ENCODE measurements around the gene ZNF785.

ZNF785 gene

DNA sequence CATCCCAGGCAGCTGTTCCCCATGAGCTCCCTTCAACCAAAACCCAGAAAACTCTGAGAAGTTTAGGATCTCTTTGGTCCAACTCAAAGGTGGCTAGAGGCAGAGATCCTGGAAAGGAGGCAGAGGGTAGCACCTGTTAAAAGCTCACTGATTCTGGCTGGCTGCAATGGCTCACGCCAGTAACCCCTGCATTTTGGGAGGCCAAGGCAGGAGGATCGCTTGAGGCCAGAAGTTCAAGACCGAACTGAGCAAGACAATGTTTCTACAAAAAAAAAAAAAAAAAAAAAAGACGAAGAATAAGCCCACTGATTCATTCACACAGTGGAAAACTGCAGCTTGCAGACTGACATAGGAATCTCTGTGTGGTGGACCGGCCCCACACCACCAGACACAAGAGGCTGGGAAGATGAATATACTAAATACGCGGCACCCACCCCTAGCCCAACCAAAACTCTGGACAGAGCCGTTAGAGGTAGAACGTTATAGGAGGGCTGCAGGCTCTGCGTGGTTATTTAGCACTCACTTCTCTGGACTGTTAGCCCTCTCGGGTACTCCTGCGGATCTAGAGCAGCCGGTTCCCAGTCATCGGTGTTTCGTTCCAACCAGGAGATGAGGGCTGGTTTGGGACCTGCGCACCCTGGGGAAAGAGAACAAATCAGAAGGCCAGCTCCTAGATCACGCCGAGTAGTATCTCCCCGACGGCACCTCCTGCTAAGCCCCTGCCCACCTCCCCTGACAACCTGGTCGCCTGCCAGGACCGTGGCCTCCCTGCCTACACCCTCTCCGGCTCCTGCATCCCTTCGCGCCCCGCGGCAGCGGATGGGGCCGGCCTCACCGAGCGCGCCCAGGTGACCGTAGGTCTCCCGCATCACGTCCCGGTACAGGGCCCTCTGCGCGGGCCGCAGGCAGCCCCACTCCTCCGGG lies 23.8 kb upstream of the ZNF785 start:
- no peak for DNase-seq (ENCODE audit: extremely low read depth, low read depth)
- TF ChIP-seq, protein P1, sequence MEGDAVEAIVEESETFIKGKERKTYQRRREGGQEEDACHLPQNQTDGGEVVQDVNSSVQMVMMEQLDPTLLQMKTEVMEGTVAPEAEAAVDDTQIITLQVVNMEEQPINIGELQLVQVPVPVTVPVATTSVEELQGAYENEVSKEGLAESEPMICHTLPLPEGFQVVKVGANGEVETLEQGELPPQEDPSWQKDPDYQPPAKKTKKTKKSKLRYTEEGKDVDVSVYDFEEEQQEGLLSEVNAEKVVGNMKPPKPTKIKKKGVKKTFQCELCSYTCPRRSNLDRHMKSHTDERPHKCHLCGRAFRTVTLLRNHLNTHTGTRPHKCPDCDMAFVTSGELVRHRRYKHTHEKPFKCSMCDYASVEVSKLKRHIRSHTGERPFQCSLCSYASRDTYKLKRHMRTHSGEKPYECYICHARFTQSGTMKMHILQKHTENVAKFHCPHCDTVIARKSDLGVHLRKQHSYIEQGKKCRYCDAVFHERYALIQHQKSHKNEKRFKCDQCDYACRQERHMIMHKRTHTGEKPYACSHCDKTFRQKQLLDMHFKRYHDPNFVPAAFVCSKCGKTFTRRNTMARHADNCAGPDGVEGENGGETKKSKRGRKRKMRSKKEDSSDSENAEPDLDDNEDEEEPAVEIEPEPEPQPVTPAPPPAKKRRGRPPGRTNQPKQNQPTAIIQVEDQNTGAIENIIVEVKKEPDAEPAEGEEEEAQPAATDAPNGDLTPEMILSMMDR (IDR thresholded peaks at IDR 0.05; ENCODE audit: low read depth, low read length): no peak

DNA sequence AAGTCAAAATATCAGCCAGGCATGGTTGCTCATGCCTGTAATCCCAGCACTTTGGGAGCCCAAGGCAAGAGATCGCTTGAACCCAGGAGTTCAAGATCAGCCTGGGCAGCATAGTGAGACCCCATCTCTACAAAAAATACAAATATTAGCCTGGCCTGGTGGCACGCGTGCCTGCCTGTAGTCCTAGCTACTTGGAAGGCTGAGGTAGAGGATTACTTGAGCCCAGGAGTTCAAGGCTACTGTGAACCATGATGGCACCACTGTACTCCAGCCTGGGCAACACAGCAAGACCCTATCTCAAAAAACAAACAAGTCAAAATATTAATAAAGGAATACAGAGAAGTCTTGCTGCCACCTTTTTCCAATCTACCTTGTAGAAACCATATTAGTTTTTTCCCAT lies 20.5 kb upstream of the ZNF785 start:
- TF ChIP-seq, protein P1 (IDR thresholded peaks at IDR 0.05; ENCODE audit: low read depth, low read length): no peak
- no peak for DNase-seq (ENCODE audit: extremely low read depth, low read depth)

DNA sequence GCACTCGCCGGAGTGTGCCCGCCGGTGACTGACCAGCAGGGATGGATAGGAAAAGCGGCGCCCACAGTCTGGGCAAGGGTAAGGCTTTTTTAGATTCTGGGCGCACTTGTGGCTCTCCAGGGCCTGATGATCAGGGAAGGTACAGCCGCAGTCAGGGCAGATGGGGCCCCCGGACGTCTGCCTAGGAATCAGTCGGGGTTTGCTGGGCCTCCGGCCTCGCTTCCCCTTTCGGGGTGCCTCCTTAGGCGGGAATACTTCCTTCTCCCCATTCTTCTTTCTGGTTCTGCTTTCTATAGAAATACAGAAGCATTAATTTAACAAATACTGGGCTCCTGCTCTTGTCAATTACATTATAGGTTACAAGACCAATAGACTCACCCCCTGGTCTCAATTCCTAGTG lies 19.7 kb upstream of the ZNF785 start:
- DNase-seq (ENCODE audit: extremely low read depth, low read depth): no peak
- TF ChIP-seq, protein P1 (IDR thresholded peaks at IDR 0.05; ENCODE audit: low read depth, low read length): no peak

DNA sequence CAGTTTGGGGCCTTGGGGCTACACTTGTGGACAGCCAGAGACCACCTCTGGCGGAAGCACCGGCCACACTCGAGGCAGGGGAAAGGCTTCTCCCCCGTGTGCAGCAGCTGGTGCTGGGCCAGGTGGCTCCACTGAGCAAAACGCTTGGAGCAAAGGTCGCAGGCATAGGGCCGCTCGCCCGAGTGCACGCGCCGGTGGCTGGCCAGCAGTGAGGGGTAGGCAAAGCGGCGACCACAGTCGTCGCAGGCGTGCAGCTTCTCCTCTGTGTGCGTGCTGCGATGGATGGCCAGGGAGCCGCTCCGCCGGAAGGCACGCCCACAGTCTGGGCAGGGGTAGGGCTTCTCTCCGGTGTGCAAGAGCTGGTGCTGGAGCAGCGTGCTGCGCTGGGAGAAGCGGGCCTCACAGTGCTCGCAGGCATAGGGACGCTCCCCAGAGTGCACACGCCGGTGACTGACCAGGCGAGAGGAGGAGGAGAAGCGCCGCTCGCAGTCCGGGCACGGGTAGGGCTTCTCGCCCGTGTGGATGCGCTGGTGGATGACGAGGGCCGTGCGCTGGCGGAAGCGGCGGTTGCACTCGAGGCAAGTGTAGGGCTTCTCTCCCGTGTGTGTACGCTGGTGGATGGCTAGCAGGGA lies 18.9 kb upstream of the ZNF785 start:
- no peak for DNase-seq (ENCODE audit: extremely low read depth, low read depth)
- TF ChIP-seq, protein P1 (IDR thresholded peaks at IDR 0.05; ENCODE audit: low read depth, low read length): no peak

DNA sequence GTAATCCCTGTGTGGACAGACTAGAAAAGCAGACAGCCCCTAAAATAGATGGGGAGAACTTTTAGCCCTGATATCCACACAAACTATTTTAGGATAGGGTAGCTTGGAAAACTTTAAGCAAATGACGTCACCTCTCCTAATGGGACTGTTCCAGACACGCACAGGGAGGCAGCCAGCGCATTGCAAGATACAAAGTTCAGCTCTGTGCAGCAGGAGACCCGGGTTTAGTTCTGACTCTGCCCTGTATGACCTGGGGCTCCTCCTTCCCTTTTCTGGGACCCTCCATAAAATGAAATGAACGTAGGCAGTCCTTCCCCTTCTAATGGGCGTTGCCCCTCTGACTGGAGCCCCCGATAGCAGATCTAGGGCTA lies 18.4 kb upstream of the ZNF785 start:
- TF ChIP-seq, protein P1 (IDR thresholded peaks at IDR 0.05; ENCODE audit: low read depth, low read length): no peak

DNA sequence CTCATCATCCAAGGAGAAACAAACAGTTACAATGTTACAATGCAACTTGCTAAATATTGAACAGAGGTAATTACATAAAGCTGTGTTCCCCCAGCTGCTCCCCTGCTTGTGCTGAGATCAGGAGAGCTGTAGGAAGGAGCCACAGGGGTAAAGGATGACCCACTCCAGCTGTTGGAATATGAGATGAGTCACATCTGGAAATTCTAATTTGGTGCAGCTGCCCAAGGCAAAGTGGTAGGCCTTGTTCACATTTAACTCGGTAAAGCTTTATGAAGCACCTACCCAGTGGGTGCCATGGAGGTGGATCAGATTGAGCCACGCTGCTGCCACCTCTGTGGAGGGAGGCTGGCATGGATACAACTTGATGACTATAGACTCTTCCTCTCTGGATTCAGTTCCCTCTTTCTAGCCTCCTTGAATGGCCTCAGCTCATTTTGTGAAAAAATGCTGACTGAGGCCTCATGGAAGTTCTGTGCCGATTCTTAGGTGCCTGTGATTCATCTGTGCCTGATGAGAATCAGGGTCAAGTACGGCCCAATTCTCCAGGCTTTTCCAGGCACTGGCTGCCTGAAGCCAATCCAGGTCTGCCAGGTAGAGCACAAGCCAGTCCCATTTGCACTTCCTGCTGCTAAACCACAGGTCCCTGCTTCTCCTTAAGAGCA lies 17.2 kb upstream of the ZNF785 start:
- TF ChIP-seq, protein P1 (IDR thresholded peaks at IDR 0.05; ENCODE audit: low read depth, low read length): no peak
- DNase-seq (ENCODE audit: extremely low read depth, low read depth): no peak

More for the DNA sequence above, 18.4 kb upstream of the ZNF785 start:
- DNase-seq (ENCODE audit: extremely low read depth, low read depth): no peak

DNA sequence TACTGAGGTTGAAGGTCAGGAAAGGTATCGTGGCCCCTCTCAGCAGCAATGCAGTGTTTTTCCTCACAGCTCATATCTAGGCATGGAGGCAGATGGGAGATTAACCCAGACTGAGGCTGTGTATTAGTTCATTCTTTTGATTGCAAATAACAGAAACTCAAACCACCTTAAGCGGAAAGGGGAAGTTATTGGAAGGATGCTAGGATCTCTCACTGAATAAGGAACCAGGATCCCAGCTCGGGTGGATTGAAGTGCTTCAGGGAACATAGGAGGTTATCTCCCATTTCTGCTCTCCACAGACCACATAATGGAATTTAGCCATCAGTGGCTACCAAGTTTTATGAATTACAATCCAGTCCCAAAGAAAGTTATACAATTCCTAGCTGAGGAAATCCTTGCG lies 16.5 kb upstream of the ZNF785 start:
- no peak for DNase-seq (ENCODE audit: extremely low read depth, low read depth)
- TF ChIP-seq, protein P1 (IDR thresholded peaks at IDR 0.05; ENCODE audit: low read depth, low read length): no peak
